ENCODE data around the gene C20orf202. TPM values are rescaled to one million over a fixed set of nuclear protein-coding genes. Genes with fewer than 3 reads are reported as not detected.
"Not testable (repeated sequence)": the region's sequence is repeated elsewhere in the genome, so short reads cannot be mapped to it uniquely, and the experiment has no call there.

Gene C20orf202
- total RNA-seq, 1 donor from 2014 or later, result 1.2 TPM

- DNase-seq (ENCODE audit: low spot score), result no peak
These were observed 6.5 kb downstream of the C20orf202 start for GRCh38 chr20:1209447-1210387.

DNA sequence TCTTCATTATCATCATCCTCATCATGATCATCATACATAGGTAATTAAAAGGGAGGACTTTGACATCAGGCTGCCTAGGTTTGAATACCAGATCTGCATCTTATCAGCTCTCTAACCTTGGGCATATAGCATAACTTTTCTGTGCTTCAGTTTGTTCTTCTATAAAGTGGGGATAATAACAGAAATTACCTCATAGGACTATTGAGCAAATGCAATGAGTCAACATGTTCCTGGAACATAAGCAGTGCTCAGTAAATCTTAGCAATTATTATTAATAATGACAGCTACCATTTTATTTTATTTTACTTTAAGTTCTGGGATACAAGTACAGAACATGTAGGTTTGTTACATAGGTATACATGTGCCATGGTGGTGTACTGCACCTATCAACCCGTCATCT lies 7.2 kb downstream of the C20orf202 start:
- DNase-seq (ENCODE audit: low spot score), result no peak

- DNase-seq (ENCODE audit: low spot score), result no peak
These were observed 8.8 kb downstream of the C20orf202 start for GRCh38 chr20:1212023-1212422.

- DNase-seq (ENCODE audit: low spot score), result peak; percentile 56
These were observed 9.5 kb downstream of the C20orf202 start for GRCh38 chr20:1212607-1213396.

- no peak for DNase-seq (ENCODE audit: low spot score)
These were observed 11.6 kb downstream of the C20orf202 start for GRCh38 chr20:1214838-1215261.

GRCh38 chr20:1215386-1216170 lies 12.3 kb downstream of the C20orf202 start:
- no peak for DNase-seq (ENCODE audit: low spot score)

DNA sequence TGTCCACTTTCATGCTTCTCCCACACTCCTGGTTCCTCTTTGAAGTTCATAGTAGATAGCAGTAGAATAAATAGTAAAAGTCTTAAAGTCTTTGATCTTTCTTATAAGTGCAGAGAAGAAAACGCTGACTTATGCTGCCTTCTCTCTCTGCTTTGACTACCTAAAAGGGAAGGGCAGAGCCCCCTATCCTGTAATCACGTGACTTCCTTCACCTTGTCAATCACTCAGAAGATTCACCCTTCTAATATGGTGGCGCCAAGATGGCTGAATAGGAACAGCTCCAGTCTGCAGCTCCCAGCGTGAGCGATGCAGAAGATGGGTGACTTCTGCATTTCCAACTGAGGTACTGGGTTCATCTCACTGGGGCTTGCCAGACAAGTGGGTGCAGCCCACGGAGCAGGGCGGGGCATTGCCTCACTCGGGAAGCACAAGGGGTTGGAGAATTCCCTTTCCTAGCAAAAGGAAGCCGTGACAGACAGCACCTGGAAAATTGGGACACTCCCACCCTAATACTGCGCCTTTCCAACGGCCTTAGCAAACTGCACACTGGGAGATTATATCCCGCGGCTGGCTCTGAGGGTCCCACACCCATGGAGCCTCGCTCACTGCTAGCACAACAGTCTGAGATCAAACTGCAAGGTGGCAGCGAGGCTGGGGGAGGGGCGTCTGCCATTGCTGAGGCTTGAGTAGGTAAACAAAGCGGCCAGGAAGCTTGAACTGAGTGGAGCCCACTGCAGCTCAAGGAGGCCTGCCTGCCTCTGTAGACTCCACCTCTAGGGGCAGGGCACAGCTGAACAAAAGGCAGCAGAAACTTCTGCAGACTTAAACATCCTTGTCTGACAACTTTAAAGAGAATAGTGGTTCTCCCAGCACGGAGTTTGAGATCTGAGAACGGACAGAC lies 13.5 kb downstream of the C20orf202 start:
- not testable (repeated sequence) for DNase-seq (ENCODE audit: low spot score)

GRCh38 chr20:1222750-1223149 lies 19.5 kb downstream of the C20orf202 start:
- not testable (repeated sequence) for DNase-seq (ENCODE audit: low spot score)

DNA sequence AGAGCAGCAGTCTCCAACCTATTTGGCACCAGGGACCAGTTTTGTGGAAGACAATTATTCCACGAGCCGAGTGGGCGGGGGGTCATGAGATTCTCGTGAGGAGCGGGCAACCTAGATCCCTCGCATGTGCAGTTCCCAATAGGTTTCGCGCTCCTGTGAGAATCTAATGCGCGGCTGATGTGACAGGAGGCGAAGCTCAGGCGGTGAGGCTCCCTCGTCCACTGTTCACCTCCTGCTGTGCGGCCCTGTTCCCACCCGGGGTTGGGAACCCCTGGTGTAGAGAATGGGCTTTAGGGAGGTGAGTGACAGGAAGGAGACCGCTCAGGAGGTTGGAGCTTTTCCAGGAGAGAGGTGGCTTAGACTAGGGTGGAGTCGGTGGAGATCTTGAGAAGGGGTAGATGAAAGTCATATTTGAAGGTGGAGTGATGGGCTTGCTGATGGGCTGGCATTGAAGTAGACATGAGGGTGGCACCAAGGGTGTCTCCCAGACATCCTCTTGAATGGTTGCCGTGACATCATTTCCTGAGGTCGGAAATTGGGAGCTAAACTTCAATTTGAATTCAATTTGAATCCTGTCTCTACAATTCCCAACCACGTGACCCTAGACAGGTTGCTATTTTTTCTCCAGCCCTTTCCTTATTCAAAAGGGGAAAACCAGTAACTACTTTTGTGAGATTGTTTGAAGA lies 21.1 kb downstream of the C20orf202 start:
- no peak for DNase-seq (ENCODE audit: low spot score)

DNA sequence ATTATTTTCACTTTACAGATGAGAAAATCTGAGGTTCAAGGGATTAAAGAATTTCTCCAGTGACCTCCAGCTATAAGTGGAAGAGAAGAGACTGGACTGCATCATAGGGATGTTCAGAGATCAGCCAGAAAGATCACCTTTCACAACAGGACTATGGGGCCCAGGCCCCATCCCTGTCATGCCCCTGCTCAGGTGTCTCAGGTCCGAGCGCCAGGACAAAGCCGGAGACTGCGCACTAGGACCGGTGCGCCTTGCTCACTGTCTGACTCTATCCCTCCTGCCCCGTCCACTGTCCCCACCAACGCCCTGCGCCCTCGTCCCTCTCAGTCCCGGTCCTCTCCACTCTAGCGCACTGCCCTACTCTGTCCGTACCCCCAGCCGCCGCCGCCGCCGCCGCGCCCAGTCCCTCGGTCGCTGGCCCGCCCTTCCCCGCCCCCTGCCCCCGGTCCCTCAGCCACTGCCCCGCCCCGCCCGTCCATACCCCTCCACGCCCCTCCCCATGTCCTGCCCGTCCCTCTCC lies 22.1 kb downstream of the C20orf202 start:
- no peak for DNase-seq (ENCODE audit: low spot score)

DNA sequence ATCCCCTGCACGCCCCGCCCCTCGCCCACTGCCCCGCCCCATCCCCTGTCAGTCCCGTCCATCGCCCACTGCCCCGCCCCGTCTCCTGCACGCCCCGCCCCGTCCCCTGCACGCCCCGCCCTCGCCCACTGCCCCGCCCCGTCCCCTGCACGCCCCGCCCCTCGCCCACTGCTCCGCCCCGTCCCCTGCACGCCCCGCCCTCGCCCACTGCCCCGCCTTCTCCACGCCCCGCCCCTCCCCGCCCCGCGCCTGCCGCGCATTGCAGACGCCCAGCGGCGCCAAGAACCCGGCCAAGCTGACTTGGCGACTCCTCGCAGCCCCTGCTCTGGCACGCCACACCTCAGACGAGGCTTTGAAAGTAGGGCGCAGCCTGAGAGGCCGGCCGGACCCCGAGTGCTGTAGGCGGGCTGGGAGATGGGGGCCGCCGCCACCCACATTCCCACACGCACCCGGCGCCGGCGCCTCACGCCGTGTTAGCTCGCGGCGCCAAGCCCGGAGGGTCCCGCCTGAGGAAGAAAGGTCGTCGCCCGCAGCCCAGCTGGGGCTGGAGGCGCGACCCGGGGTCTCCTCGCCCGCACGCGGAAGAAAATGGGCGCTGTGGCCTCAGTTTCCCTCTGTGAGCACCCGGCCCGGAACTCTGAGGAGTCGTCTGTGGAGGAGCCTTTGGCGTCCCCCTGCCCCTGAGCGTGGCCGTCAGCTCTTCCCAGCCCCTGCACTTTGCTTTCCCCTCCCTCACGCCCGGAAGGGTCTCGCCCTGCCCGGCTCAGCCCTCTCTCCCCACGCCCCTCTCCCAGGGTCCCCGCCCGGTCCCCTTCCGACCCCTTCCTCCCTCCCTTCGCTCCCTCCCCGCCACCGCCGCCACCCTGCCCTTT lies 22.8 kb downstream of the C20orf202 start, which contains the start of gene RAD21L1:
Gene RAD21L1, plus strand, starts transcription at position 262 of the 872 bp plus-strand sequence. CDS start 2,410 bp downstream, outside the sequence.
- DNase-seq (ENCODE audit: low spot score), result peak; percentile 41

DNA sequence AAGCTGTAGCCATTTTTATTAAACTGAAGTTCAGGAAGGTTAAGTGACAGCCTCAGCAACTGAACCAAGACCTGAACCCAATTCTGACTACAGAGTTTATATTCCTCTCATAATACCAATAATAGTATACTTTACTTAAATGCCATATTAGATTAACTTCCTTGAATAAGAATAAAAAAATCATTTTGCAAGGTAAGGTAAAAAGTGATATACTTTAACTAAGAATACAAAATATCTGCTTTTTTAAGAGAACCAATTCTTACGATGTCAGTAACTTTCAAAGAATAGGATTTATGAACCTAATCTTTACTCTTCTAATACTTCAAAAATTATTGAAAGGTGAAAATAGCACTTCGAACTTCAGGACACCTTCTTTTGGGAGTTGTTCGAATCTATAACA lies 26.3 kb downstream of the C20orf202 start:
- no peak for DNase-seq (ENCODE audit: low spot score)

DNA sequence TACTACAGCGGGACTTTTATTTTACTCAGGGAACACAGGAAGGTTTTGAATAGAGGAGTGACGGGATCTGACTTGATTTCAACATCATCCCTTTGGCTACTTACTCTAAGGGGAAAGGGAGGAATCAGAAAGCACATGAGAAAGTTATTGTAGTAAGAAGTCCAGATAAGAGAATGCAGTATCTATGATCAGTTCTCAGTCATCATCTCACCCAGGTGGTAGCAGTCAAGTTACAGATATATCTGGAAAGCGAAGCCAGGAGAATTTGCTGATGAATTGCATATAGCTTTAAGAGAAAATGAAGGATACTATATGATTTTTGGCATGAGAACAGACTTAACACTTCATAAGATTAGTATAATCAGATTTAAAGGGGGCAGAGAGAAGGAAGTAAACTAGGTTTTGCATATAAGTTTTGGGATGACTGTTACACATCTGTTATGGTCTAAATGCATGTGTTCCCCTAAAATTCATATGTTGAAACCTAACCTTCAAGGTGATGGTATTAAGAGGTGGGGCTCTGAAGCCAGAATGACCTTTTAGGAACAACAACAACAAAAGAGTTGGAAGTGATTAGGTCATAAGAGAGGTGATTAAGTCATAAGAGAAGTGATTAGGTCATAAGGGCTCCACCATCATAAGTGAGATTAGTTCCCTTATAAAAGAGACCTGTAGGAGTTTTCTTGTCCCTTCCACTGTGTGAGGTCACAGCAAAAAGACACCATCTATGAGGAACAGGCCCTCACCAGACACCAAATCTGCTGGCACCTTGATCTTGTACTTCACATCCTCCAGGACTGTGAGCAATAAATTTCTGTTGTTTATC lies 29.2 kb downstream of the C20orf202 start:
- DNase-seq (ENCODE audit: low spot score), result no peak

- no peak for DNase-seq (ENCODE audit: low spot score)
These were observed 37.3 kb downstream of the C20orf202 start for GRCh38 chr20:1240549-1240948.

DNA sequence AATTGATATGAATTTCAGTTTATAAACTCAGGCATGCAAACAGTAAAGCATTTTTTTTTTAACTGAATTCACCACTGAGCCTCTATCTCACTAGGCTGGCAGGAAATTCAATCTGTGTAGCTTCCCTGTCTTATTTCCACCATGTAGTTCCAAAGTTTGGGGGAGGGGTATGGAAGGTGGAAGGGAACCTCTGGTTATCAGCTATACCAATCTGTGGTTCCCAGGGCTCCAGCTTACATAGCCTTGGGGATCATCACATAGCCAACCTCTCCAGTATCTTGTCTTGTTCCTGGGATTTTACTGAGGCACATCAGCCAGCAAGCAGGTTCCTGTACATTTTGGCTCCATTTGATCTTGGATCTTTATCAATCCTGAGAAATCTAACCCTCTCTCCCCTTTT lies 38.2 kb downstream of the C20orf202 start:
- no peak for DNase-seq (ENCODE audit: low spot score)

- DNase-seq (ENCODE audit: low spot score), result no peak
These were observed 38.8 kb downstream of the C20orf202 start for GRCh38 chr20:1242099-1242498.

- no peak for DNase-seq (ENCODE audit: low spot score)
These were observed 39.3 kb downstream of the C20orf202 start for GRCh38 chr20:1242530-1242929.

DNA sequence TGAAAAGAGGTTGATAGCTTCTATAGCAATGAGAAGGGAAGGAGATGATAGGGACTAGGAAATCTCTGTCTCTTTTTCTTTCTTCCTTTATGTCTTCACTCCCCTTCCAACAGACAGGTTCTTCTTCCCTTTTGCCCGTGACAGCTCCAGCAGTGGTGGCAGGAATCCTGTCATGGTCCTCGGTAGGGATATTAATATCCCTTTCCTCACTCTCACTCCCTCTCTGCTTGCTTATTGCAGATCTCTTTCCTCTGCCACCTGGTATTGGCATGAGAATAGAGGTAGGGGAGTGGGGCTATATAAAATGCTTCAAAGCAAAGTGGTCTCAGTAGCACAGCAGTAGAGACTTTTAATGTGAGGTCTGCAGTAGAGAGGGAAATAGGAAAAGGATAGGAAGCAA lies 42.3 kb downstream of the C20orf202 start:
- DNase-seq (ENCODE audit: low spot score), result no peak
